T-helper 17 cell (primary cell): ENCODE measurements around the gene SLIT3. TPM values are rescaled to one million over a fixed set of nuclear protein-coding genes. Genes with fewer than 3 reads are reported as not detected.

Experiments used
- ATAC-seq: fragments of 150-1000 bp; cut with Tn5 transposase; 2 replicates; pipeline ENCODE4 v1.10.0; 2021; ENCODE audit warnings: mild to moderate bottlenecking, moderate library complexity
- DNase-seq, 3 donors: peaks; one replicate each; pipeline versions ENCODE4 v3.0.0 to v3.0.0-alpha.2; 2020 to 2021
- H3K9me3 ChIP-seq: one replicate; pipeline ENCODE4 v1.7.0; 2013; ENCODE audit warnings: low read length, mild to moderate bottlenecking; ENCODE audit not compliant: control insufficient read depth, poor library complexity, severe bottlenecking
- H3K27ac Mint-ChIP-seq: one replicate; pipeline ENCODE4 v1.8.0; 2022; ENCODE audit warnings: mild to moderate bottlenecking, moderate library complexity, mixed read lengths
- H3K27me3 Mint-ChIP-seq: one replicate; pipeline ENCODE4 v1.8.0; 2022; ENCODE audit warnings: mixed read lengths
- H3K36me3 Mint-ChIP-seq: one replicate; pipeline ENCODE4 v1.8.0; 2022; ENCODE audit warnings: low read depth, mixed read lengths
- H3K4me1 Mint-ChIP-seq: one replicate; pipeline ENCODE4 v1.8.0; 2022; ENCODE audit warnings: mild to moderate bottlenecking, mixed read lengths
- H3K4me3 Mint-ChIP-seq: one replicate; pipeline ENCODE4 v1.8.0; 2022; ENCODE audit warnings: mild to moderate bottlenecking, moderate library complexity, mixed read lengths
- total RNA-seq, 4 donors: library from RNA in 2 of 4; stranded (reverse) in 2 of 4; gene quantifications; one replicate each; pipeline ENCODE4 v1.2.3 and lab custom pipeline; 2022 to 2026

SLIT3 gene
- total RNA-seq, 2 donors from 2014 or later = not detected

- H3K36me3 Mint-ChIP-seq = peaks cover 2% of the 10 kb centered on the region
- DNase-seq (no peak), ATAC-seq (no peak)
- H3K9me3 ChIP-seq = no peaks in the 10 kb centered on the region
- no peaks in the 10 kb centered on the region for H3K4me1 Mint-ChIP-seq
- no peak overlapping the region for H3K4me3 Mint-ChIP-seq
- no peak overlapping the region for H3K27ac Mint-ChIP-seq
- peaks cover 38% of the 10 kb centered on the region for H3K27me3 Mint-ChIP-seq
Observed at GRCh38 chr5:169036079-169036805, 264.7 kb downstream of the SLIT3 start.

GRCh38 chr5:169029661-169030274 lies 271.2 kb downstream of the SLIT3 start:
- ATAC-seq = no peak
- H3K27me3 Mint-ChIP-seq = peaks cover 13% of the 10 kb centered on the region

GRCh38 chr5:169029037-169029436 lies 271.9 kb downstream of the SLIT3 start:
- no peaks in the 10 kb centered on the region for H3K36me3 Mint-ChIP-seq
- peaks cover 16% of the 10 kb centered on the region for H3K27me3 Mint-ChIP-seq
- H3K4me1 Mint-ChIP-seq = no peaks in the 10 kb centered on the region
- ATAC-seq = no peak
- DNase-seq = no peak
- no peaks in the 10 kb centered on the region for H3K9me3 ChIP-seq
- no peak overlapping the region for H3K27ac Mint-ChIP-seq
- H3K4me3 Mint-ChIP-seq = no peak overlapping the region

More at GRCh38 chr5:169029661-169030274, 271.2 kb downstream of the SLIT3 start:
- H3K9me3 ChIP-seq = no peaks in the 10 kb centered on the region
- Mint-ChIP-seq H3K27ac (no peak overlapping the region), H3K4me3 (no peak overlapping the region), H3K4me1 (no peaks in the 10 kb centered on the region), H3K36me3 (peaks cover 2% of the 10 kb centered on the region)
- no peak for DNase-seq

GRCh38 chr5:169027501-169028061 lies 273.4 kb downstream of the SLIT3 start:
- ATAC-seq = no peak
- no peaks in the 10 kb centered on the region for H3K36me3 Mint-ChIP-seq
- no peak for DNase-seq
- no peaks in the 10 kb centered on the region for H3K4me1 Mint-ChIP-seq
- H3K4me3 Mint-ChIP-seq = no peak overlapping the region
- H3K27ac Mint-ChIP-seq = no peak overlapping the region
- H3K27me3 Mint-ChIP-seq = peaks cover 21% of the 10 kb centered on the region
- H3K9me3 ChIP-seq = no peaks in the 10 kb centered on the region

GRCh38 chr5:169025491-169025890 lies 275.4 kb downstream of the SLIT3 start:
- H3K9me3 ChIP-seq = no peaks in the 10 kb centered on the region
- ATAC-seq = no peak
- Mint-ChIP-seq H3K4me3 (no peak overlapping the region), H3K36me3 (no peaks in the 10 kb centered on the region), H3K4me1 (no peaks in the 10 kb centered on the region), H3K27me3 (peaks cover 35% of the 10 kb centered on the region), H3K27ac (no peak overlapping the region)
- no peak for DNase-seq

GRCh38 chr5:169024421-169024820 lies 276.5 kb downstream of the SLIT3 start:
- DNase-seq = no peak
- Mint-ChIP-seq H3K27ac (no peak overlapping the region), H3K4me1 (no peaks in the 10 kb centered on the region), H3K27me3 (peaks cover 41% of the 10 kb centered on the region), H3K4me3 (no peak overlapping the region), H3K36me3 (no peaks in the 10 kb centered on the region)
- no peak for ATAC-seq
- H3K9me3 ChIP-seq = no peaks in the 10 kb centered on the region

GRCh38 chr5:169022718-169023117 lies 278.2 kb downstream of the SLIT3 start:
- H3K4me3 Mint-ChIP-seq = no peak overlapping the region
- no peaks in the 10 kb centered on the region for H3K4me1 Mint-ChIP-seq
- no peaks in the 10 kb centered on the region for H3K9me3 ChIP-seq
- H3K27ac Mint-ChIP-seq = no peak overlapping the region
- DNase-seq = no peak
- H3K27me3 Mint-ChIP-seq = peaks cover 52% of the 10 kb centered on the region
- H3K36me3 Mint-ChIP-seq = no peaks in the 10 kb centered on the region
- no peak for ATAC-seq

- no peaks in the 10 kb centered on the region for H3K36me3 Mint-ChIP-seq
- no peak for ATAC-seq
- H3K27ac Mint-ChIP-seq = no peak overlapping the region
- H3K4me3 Mint-ChIP-seq = no peak overlapping the region
- H3K9me3 ChIP-seq = no peaks in the 10 kb centered on the region
- H3K27me3 Mint-ChIP-seq = peaks cover 63% of the 10 kb centered on the region
- DNase-seq = no peak
- H3K4me1 Mint-ChIP-seq = no peaks in the 10 kb centered on the region
Observed at GRCh38 chr5:169020102-169020501, 280.8 kb downstream of the SLIT3 start.

GRCh38 chr5:169018925-169019324 lies 282.0 kb downstream of the SLIT3 start:
- Mint-ChIP-seq H3K36me3 (no peaks in the 10 kb centered on the region), H3K4me3 (no peak overlapping the region)
- ATAC-seq = no peak

GRCh38 chr5:169015991-169016390 lies 284.9 kb downstream of the SLIT3 start:
- Mint-ChIP-seq H3K27me3 (peaks cover 66% of the 10 kb centered on the region), H3K27ac (no peak overlapping the region), H3K36me3 (no peaks in the 10 kb centered on the region), H3K4me1 (no peaks in the 10 kb centered on the region), H3K4me3 (no peak overlapping the region)
- ATAC-seq (no peak), DNase-seq (no peak)
- no peaks in the 10 kb centered on the region for H3K9me3 ChIP-seq

More at GRCh38 chr5:169018925-169019324, 282.0 kb downstream of the SLIT3 start:
- DNase-seq = no peak
- H3K4me1 Mint-ChIP-seq = no peaks in the 10 kb centered on the region
- no peak overlapping the region for H3K27ac Mint-ChIP-seq
- peaks cover 60% of the 10 kb centered on the region for H3K27me3 Mint-ChIP-seq
- H3K9me3 ChIP-seq = no peaks in the 10 kb centered on the region

GRCh38 chr5:169013846-169014245 lies 287.1 kb downstream of the SLIT3 start:
- no peaks in the 10 kb centered on the region for H3K9me3 ChIP-seq
- no peak for DNase-seq
- Mint-ChIP-seq H3K4me1 (no peaks in the 10 kb centered on the region), H3K27me3 (peaks cover 76% of the 10 kb centered on the region), H3K4me3 (no peak overlapping the region), H3K27ac (no peak overlapping the region), H3K36me3 (no peaks in the 10 kb centered on the region)
- no peak for ATAC-seq

- no peak for DNase-seq
- Mint-ChIP-seq H3K36me3 (no peaks in the 10 kb centered on the region), H3K4me1 (no peaks in the 10 kb centered on the region), H3K4me3 (no peak overlapping the region), H3K27ac (no peak overlapping the region), H3K27me3 (peaks cover 73% of the 10 kb centered on the region)
- no peak for ATAC-seq
- H3K9me3 ChIP-seq = no peaks in the 10 kb centered on the region
Observed at GRCh38 chr5:169013208-169013728, 287.7 kb downstream of the SLIT3 start.

GRCh38 chr5:169012450-169012849 lies 288.5 kb downstream of the SLIT3 start:
- H3K27me3 Mint-ChIP-seq = peaks cover 67% of the 10 kb centered on the region
- ATAC-seq (no peak), DNase-seq (no peak)
- H3K27ac Mint-ChIP-seq = no peak overlapping the region
- no peaks in the 10 kb centered on the region for H3K4me1 Mint-ChIP-seq
- no peaks in the 10 kb centered on the region for H3K36me3 Mint-ChIP-seq
- H3K4me3 Mint-ChIP-seq = no peak overlapping the region
- no peaks in the 10 kb centered on the region for H3K9me3 ChIP-seq
